HEK293 (cell line): ENCODE measurements around the gene MYOM1.

Experiments
- CTCF ChIA-PET: fragments of 350-600 bp; formaldehyde crosslinking; extraction: SDS; loops from one replicate; lab custom pipeline; 2021; ENCODE audit warnings: antibody characterized with exemption; lab: Yijun Ruan, JAX
- POLR2A ChIA-PET: fragments of 300-600 bp; formaldehyde crosslinking; extraction: SDS; loops from one replicate; lab custom pipeline; 2020; ENCODE audit warnings: antibody characterized with exemption, inconsistent platforms; lab: Yijun Ruan, JAX
- H3K27ac ChIP-seq: fragments of 200-500 bp; sonication (Bioruptor generic); 2 replicates; pipeline ENCODE4 v1.5.1; 2014; ENCODE audit warnings: low read depth, low read length, control low read depth, inconsistent platforms; ENCODE audit errors: extremely low read depth
- H3K36me3 ChIP-seq, 2 experiments: fragments of 200-500 bp in 1 of 2; sonication (Bioruptor generic) in 1 of 2; 1 replicate in 1 of 2; 2 replicates in 1 of 2; pipeline ENCODE4 v1.5.1; 2014 to 2017; ENCODE audit warnings: inconsistent platforms in 2 of 2, low read length in 2 of 2; ENCODE audit not compliant: control insufficient read depth in 2 of 2, insufficient read depth in 1 of 2
- H3K4me1 ChIP-seq: fragments of 200-500 bp; sonication (Bioruptor generic); 2 replicates; pipeline ENCODE4 v1.5.1; 2014; ENCODE audit warnings: mild to moderate bottlenecking, low read length, inconsistent platforms; ENCODE audit not compliant: control insufficient read depth, insufficient read depth
- H3K4me3 ChIP-seq: 2 replicates; pipeline ENCODE4 v1.5.1; 2011; ENCODE audit warnings: low read depth, mild to moderate bottlenecking, control low read depth, low read length, moderate library complexity
- H3K9me3 ChIP-seq: fragments of 200-500 bp; sonication (Bioruptor generic); 2 replicates; pipeline ENCODE4 v1.5.1; 2014; ENCODE audit warnings: low read depth, low read length, inconsistent platforms; ENCODE audit not compliant: control insufficient read depth, insufficient read depth
- AEBP2 ChIP-seq: fragments of 450-650 bp; formaldehyde crosslinking; IDR thresholded peaks from 2 replicates; pipeline ENCODE4 v1.5.1; 2016; ENCODE audit warnings: missing biosample characterization, missing genetic modification characterization, borderline replicate concordance
- ATF2 ChIP-seq: fragments of 450-650 bp; formaldehyde crosslinking; IDR thresholded peaks from 2 replicates; pipeline ENCODE4 v1.5.1; 2016; ENCODE audit warnings: missing biosample characterization, missing genetic modification characterization, low read depth
- SALL2 ChIP-seq: fragments of 450-650 bp; formaldehyde crosslinking; IDR thresholded peaks from 2 replicates; pipeline ENCODE4 v1.5.0; 2017; ENCODE audit warnings: missing biosample characterization, mild to moderate bottlenecking, missing genetic modification characterization, borderline replicate concordance
- SCRT1 ChIP-seq: fragments of 450-650 bp; formaldehyde crosslinking; IDR thresholded peaks from 2 replicates; pipeline ENCODE4 v1.5.1; 2016; ENCODE audit warnings: missing biosample characterization, missing genetic modification characterization, borderline replicate concordance
- SP2 ChIP-seq: fragments of 450-650 bp; formaldehyde crosslinking; IDR thresholded peaks from 2 replicates; pipeline ENCODE4 v1.5.1; 2016; ENCODE audit warnings: missing biosample characterization, missing genetic modification characterization
- SP3 ChIP-seq: fragments of 450-650 bp; formaldehyde crosslinking; IDR thresholded peaks from 2 replicates; pipeline ENCODE4 v1.5.1; 2016; ENCODE audit warnings: missing biosample characterization, missing genetic modification characterization
- ZBTB17 ChIP-seq: fragments of 450-650 bp; formaldehyde crosslinking; IDR thresholded peaks from 2 replicates; pipeline ENCODE4 v1.5.1; 2016; ENCODE audit warnings: missing biosample characterization, missing genetic modification characterization
- ZFP37 ChIP-seq: fragments of 450-650 bp; formaldehyde crosslinking; IDR thresholded peaks from 2 replicates; pipeline ENCODE4 v1.5.1; 2016; ENCODE audit warnings: missing biosample characterization, missing genetic modification characterization
- ZNF148 ChIP-seq: fragments of 450-650 bp; formaldehyde crosslinking; IDR thresholded peaks from 2 replicates; pipeline ENCODE4 v1.5.0; 2017; ENCODE audit warnings: missing biosample characterization, missing genetic modification characterization, borderline replicate concordance
- ZNF175 ChIP-seq: fragments of 450-650 bp; formaldehyde crosslinking; IDR thresholded peaks from 2 replicates; pipeline ENCODE4 v1.5.1; 2016; ENCODE audit warnings: missing biosample characterization, missing genetic modification characterization
- ZNF184 ChIP-seq: fragments of 450-650 bp; IDR thresholded peaks from 2 replicates; pipeline ENCODE4 v1.5.1; 2018; ENCODE audit warnings: missing biosample characterization, mild to moderate bottlenecking, missing genetic modification characterization
- ZNF23 ChIP-seq: fragments of 450-650 bp; formaldehyde crosslinking; IDR thresholded peaks from 2 replicates; pipeline ENCODE4 v1.5.1; 2016; ENCODE audit warnings: missing biosample characterization, missing genetic modification characterization, borderline replicate concordance
- ZNF280D ChIP-seq: fragments of 450-650 bp; formaldehyde crosslinking; IDR thresholded peaks from 2 replicates; pipeline ENCODE4 v1.5.1; 2016; ENCODE audit warnings: missing biosample characterization, missing genetic modification characterization
- ZNF335 ChIP-seq: fragments of 450-650 bp; formaldehyde crosslinking; conservative IDR thresholded peaks from 2 replicates; pipeline ENCODE4 v1.5.1; 2016; ENCODE audit warnings: missing biosample characterization, missing genetic modification characterization
- ZNF366 ChIP-seq: fragments of 450-650 bp; formaldehyde crosslinking; conservative IDR thresholded peaks from 2 replicates; pipeline ENCODE4 v1.5.1; 2016; ENCODE audit warnings: missing biosample characterization, missing genetic modification characterization
- ZNF449 ChIP-seq: fragments of 450-650 bp; formaldehyde crosslinking; IDR thresholded peaks from 2 replicates; pipeline ENCODE4 v1.5.1; 2017; ENCODE audit warnings: missing biosample characterization, mild to moderate bottlenecking, missing genetic modification characterization, moderate library complexity
- ZNF548 ChIP-seq: fragments of 450-650 bp; formaldehyde crosslinking; IDR thresholded peaks from 2 replicates; pipeline ENCODE4 v1.5.1; 2016; ENCODE audit warnings: missing biosample characterization, missing genetic modification characterization
- ZNF600 ChIP-seq: fragments of 450-650 bp; formaldehyde crosslinking; IDR thresholded peaks from 2 replicates; pipeline ENCODE4 v1.5.1; 2016; ENCODE audit warnings: missing biosample characterization, missing genetic modification characterization
- ZNF610 ChIP-seq: fragments of 450-650 bp; formaldehyde crosslinking; IDR thresholded peaks from 2 replicates; pipeline ENCODE4 v1.5.1; 2016; ENCODE audit warnings: missing biosample characterization, missing genetic modification characterization, borderline replicate concordance
- ZNF76 ChIP-seq: fragments of 450-650 bp; formaldehyde crosslinking; IDR thresholded peaks from 2 replicates; pipeline ENCODE4; 2016; ENCODE audit warnings: low read depth, missing biosample characterization, missing genetic modification characterization, borderline replicate concordance
- ZNF843 ChIP-seq: fragments of 450-650 bp; formaldehyde crosslinking; IDR thresholded peaks from 2 replicates; pipeline ENCODE4 v1.5.1; 2016; ENCODE audit warnings: missing biosample characterization, missing genetic modification characterization
- TF ChIP-seq, protein P1 (sequence below): fragments of 450-650 bp; formaldehyde crosslinking; IDR thresholded peaks from 2 replicates; pipeline ENCODE4 v1.5.1; 2017; ENCODE audit warnings: missing biosample characterization, missing genetic modification characterization

Gene MYOM1

GRCh38 chr18:3256693-3257626 lies 37.2 kb upstream of the MYOM1 start:
- Histone ChIP-seq H3K27ac (peak overlapping the region; percentile 64), H3K36me3 (peaks cover 33 to 42% of the 10 kb centered on the region in 2 experiments), H3K4me1 (peaks cover 7% of the 10 kb centered on the region), H3K4me3 (no peak overlapping the region; the same call in 1 of the 2 replicates), H3K9me3 (no peaks in the 10 kb centered on the region)
- ChIA-PET POLR2A (interaction anchor here (1.3 to 2.3 kb wide), 2 partner anchors 8 to 9 kb away, joined by 4 to 18 read pairs; partner anchors contain the start of gene MYL12A), CTCF (interaction anchor here (1.0 to 4.0 kb wide), 3 partner anchors 11 to 739 kb away, joined by 3 to 14 read pairs (median 5); no protein-coding TSS in a partner anchor)
- TF ChIP-seq ZNF366 (peak; percentile 71), ZBTB17 (tag by site-specific recombination) (0 out of 2 replicates have a peak, but pooled peaks have one; percentile 33), ZNF23 (no peak), ZNF280D (no peak), ZNF184 (tag by site-specific recombination) (0 out of 2 replicates have a peak, but pooled peaks have one; percentile 30), SP3 (peak; percentile 11; the same call in 1 of the 2 replicates), ZNF610 (tag by site-specific recombination) (no peak), ZNF175 (tag by site-specific recombination) (no peak), ZNF148 (no peak), SALL2 (tag by site-specific recombination) (no peak), SCRT1 (tag by site-specific recombination) (no peak), SP2 (tag by site-specific recombination) (0 out of 2 replicates have a peak, but pooled peaks have one; percentile 14), ZFP37 (tag by site-specific recombination) (peak; percentile 44), ZNF600 (tag by site-specific recombination) (0 out of 2 replicates have a peak, but pooled peaks have one; percentile 38), AEBP2 (tag by site-specific recombination) (no peak), ZNF843 (tag by site-specific recombination) (peak; percentile 19; the same call in 1 of the 2 replicates), ZNF449 (tag by site-specific recombination) (peak; percentile 26; the same call in 1 of the 2 replicates), ATF2 (tag by site-specific recombination) (peak; percentile 82), ZNF335 (tag by site-specific recombination) (0 out of 2 replicates have a peak, but pooled peaks have one; percentile 14), ZNF76 (tag by site-specific recombination) (no peak), ZNF548 (no peak)
- TF ChIP-seq, protein P1, sequence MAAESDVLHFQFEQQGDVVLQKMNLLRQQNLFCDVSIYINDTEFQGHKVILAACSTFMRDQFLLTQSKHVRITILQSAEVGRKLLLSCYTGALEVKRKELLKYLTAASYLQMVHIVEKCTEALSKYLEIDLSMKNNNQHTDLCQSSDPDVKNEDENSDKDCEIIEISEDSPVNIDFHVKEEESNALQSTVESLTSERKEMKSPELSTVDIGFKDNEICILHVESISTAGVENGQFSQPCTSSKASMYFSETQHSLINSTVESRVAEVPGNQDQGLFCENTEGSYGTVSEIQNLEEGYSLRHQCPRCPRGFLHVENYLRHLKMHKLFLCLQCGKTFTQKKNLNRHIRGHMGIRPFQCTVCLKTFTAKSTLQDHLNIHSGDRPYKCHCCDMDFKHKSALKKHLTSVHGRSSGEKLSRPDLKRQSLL (tag by site-specific recombination) = 0 out of 2 replicates have a peak, but pooled peaks have one; percentile 54
